Measurements from ENCODE around the gene FAF2. TPM values are rescaled to one million over a fixed set of nuclear protein-coding genes. Genes with fewer than 3 reads are reported as not detected.

Gene FAF2
- total RNA-seq, 1 donor from 2014 or later, result 32.3 TPM

GRCh38 chr5:176528761-176529115, 80.6 kb downstream of the FAF2 start:
- H3K79me2 ChIP-seq (ENCODE audit: low read depth), result peaks cover 29% of the 10 kb centered on the region
- no peaks in the 10 kb centered on the region for H3K27me3 ChIP-seq
- H3K9ac ChIP-seq, result no peak overlapping the region
- no peaks in the 10 kb centered on the region for H3K36me3 ChIP-seq
- no peak overlapping the region for H3K4me3 Mint-ChIP-seq
- H3K9me3 Mint-ChIP-seq, result no peaks in the 10 kb centered on the region
- peaks cover 40% of the 10 kb centered on the region for H4K20me1 ChIP-seq (ENCODE audit: low read depth)
- TF ChIP-seq EZH2 (IDR thresholded peaks at IDR 0.05) (no peak), CTCF (IDR thresholded peaks at IDR 0.05) (no peak), EZH2phosphoT487 (IDR thresholded peaks at IDR 0.05) (no peak)
- no peak overlapping the region for H3K27ac ChIP-seq
- peaks cover 6% of the 10 kb centered on the region for H3K36me3 Mint-ChIP-seq
- no peak overlapping the region for H3K27ac Mint-ChIP-seq
- peaks cover 11% of the 10 kb centered on the region for H3K27me3 Mint-ChIP-seq (ENCODE audit: insufficient read depth, low read depth)
- H2AFZ ChIP-seq (replicated peaks), result no peak overlapping the region
- H3F3A ChIP-seq (ENCODE audit: low read depth), result peaks cover 2% of the 10 kb centered on the region
- no peak overlapping the region for H3K4me2 ChIP-seq
- peaks cover 5% of the 10 kb centered on the region for H3K4me1 Mint-ChIP-seq
- no peaks in the 10 kb centered on the region for H3K4me1 ChIP-seq
- no peaks in the 10 kb centered on the region for H3K9me3 ChIP-seq (ENCODE audit: low read depth)
- H3K4me3 ChIP-seq, result no peak overlapping the region
- no peak for DNase-seq (ENCODE audit: low spot score)

GRCh38 chr5:176529116-176529740, 81.0 kb downstream of the FAF2 start:
- no peak for DNase-seq (ENCODE audit: low spot score)
- Histone ChIP-seq H2AFZ (replicated peaks) (no peak overlapping the region), H3K4me1 (no peaks in the 10 kb centered on the region), H3K36me3 (no peaks in the 10 kb centered on the region), H3K9ac (no peak overlapping the region), H3K4me3 (no peak overlapping the region), H3F3A (ENCODE audit: low read depth) (peaks cover 2% of the 10 kb centered on the region), H3K27ac (no peak overlapping the region), H3K79me2 (ENCODE audit: low read depth) (peaks cover 34% of the 10 kb centered on the region), H3K9me3 (ENCODE audit: low read depth) (no peaks in the 10 kb centered on the region), H3K27me3 (no peaks in the 10 kb centered on the region), H3K4me2 (no peak overlapping the region), H4K20me1 (ENCODE audit: low read depth) (peaks cover 45% of the 10 kb centered on the region)
- Mint-ChIP-seq H3K27me3 (ENCODE audit: insufficient read depth, low read depth) (peaks cover 9% of the 10 kb centered on the region), H3K4me1 (peaks cover 8% of the 10 kb centered on the region), H3K36me3 (peaks cover 6% of the 10 kb centered on the region), H3K4me3 (no peak overlapping the region), H3K9me3 (no peaks in the 10 kb centered on the region), H3K27ac (no peak overlapping the region)
- TF ChIP-seq EZH2 (IDR thresholded peaks at IDR 0.05) (no peak), EZH2phosphoT487 (IDR thresholded peaks at IDR 0.05) (no peak), CTCF (IDR thresholded peaks at IDR 0.05) (no peak)

GRCh38 chr5:176529741-176530141, 81.6 kb downstream of the FAF2 start:
- no peak overlapping the region for H3K4me3 Mint-ChIP-seq
- H3K4me3 ChIP-seq, result no peak overlapping the region
- H3K9ac ChIP-seq, result no peak overlapping the region
- peaks cover 50% of the 10 kb centered on the region for H4K20me1 ChIP-seq (ENCODE audit: low read depth)
- peaks cover 2% of the 10 kb centered on the region for H3F3A ChIP-seq (ENCODE audit: low read depth)
- H3K27me3 Mint-ChIP-seq (ENCODE audit: insufficient read depth, low read depth), result peaks cover 9% of the 10 kb centered on the region
- H3K4me1 Mint-ChIP-seq, result peaks cover 13% of the 10 kb centered on the region
- H3K9me3 Mint-ChIP-seq, result no peaks in the 10 kb centered on the region
- no peak overlapping the region for H3K27ac Mint-ChIP-seq
- H3K4me1 ChIP-seq, result peaks cover 2% of the 10 kb centered on the region
- H3K27me3 ChIP-seq, result no peaks in the 10 kb centered on the region
- no peaks in the 10 kb centered on the region for H3K9me3 ChIP-seq (ENCODE audit: low read depth)
- H3K36me3 Mint-ChIP-seq, result peaks cover 6% of the 10 kb centered on the region
- no peak overlapping the region for H2AFZ ChIP-seq (replicated peaks)
- no peak overlapping the region for H3K27ac ChIP-seq
- DNase-seq (ENCODE audit: low spot score), result no peak
- peaks cover 39% of the 10 kb centered on the region for H3K79me2 ChIP-seq (ENCODE audit: low read depth)
- no peak overlapping the region for H3K4me2 ChIP-seq
- no peaks in the 10 kb centered on the region for H3K36me3 ChIP-seq
- TF ChIP-seq CTCF (IDR thresholded peaks at IDR 0.05), result no peak
- TF ChIP-seq EZH2 (IDR thresholded peaks at IDR 0.05), result no peak
- TF ChIP-seq EZH2phosphoT487 (IDR thresholded peaks at IDR 0.05), result no peak

Data from neural progenitor cell (in vitro differentiated cells).